OCI-LY3 (cell line): Measurements from ENCODE around the gene SLIT1.

Source experiments
- CTCF ChIP-seq: fragments of 200-600, 300-600 bp; sonication (generic); IDR thresholded peaks from 2 replicates; pipeline ENCODE4 v1.5.1; 2014; ENCODE audit warnings: antibody characterized with exemption, low read length, low read depth
- EZH2phosphoT487 ChIP-seq: fragments of 200-600 bp; shearing (Covaris generic); IDR thresholded peaks from 2 replicates; pipeline ENCODE4 v1.6.1; 2018; ENCODE audit warnings: antibody characterized with exemption, mixed run types, low read depth

- TF ChIP-seq CTCF (no peak), EZH2phosphoT487 (no peak)
These were observed 109.0 kb downstream of the SLIT1 start for GRCh38 chr10:97076781-97077180.
